Lower leg skin (tissue), 4 donors: ENCODE results near the gene BMX. TPM values are rescaled to one million over a fixed set of nuclear protein-coding genes. Genes with fewer than 3 reads are reported as not detected.
A peak's percentile ranks its signal among the peaks of the same experiment; 100 is the strongest.

Experiments used
- DNase-seq, 2 donors: peaks; one replicate each; pipeline ENCODE4 v3.0.0-alpha.2; 2019; ENCODE audit warnings: low spot score in 2 of 2
- H3K4me3 ChIP-seq: fragments of 200-600 bp; sonication (generic); 2 replicates; pipeline ENCODE4 v1.5.1; 2017; ENCODE audit warnings: mild to moderate bottlenecking, low read depth; ENCODE audit not compliant: poor library complexity, severe bottlenecking
- CTCF ChIP-seq, 3 donors: fragments of 450-650 bp; IDR thresholded peaks; one replicate each; pipeline ENCODE4 v1.5.1; 2016; ENCODE audit warnings: antibody characterized with exemption in 3 of 3, mild to moderate bottlenecking in 3 of 3, moderate library complexity in 2 of 3
- POLR2A ChIP-seq, 2 donors: fragments of 450-650 bp; IDR thresholded peaks; one replicate each; pipeline ENCODE4 v1.6.1; 2016 to 2017; ENCODE audit warnings: antibody characterized with exemption in 2 of 2, mild to moderate bottlenecking in 1 of 2, moderate library complexity in 1 of 2
- WGBS, 2 donors: methylation state at CpG; one replicate each; pipeline ENCODE4 v1.1.5; 2018; 5-methylcytosine and 5-hydroxymethylcytosine counted together
- intact Hi-C: fragments of 100-400 bp; cut with DNase I; formaldehyde crosslinking; loops from one replicate; pipeline ENCODE4 v1.15.0; 2023; ENCODE audit warnings: low total_unique reads
- total RNA-seq, 4 donors: library from RNA; depleted of rRNA; stranded (reverse); fragments of >200 nt; gene quantifications; one replicate each; pipeline ENCODE4 v1.1.0, GENCODE V29; 2016

Gene BMX
- total RNA-seq, 4 donors from 2014 or later = 0.38 to 2.8 (median 1.9) TPM

GRCh38 chrX:15560924-15561323 is 60.3 kb downstream of the BMX start:
- no peak overlapping the region for H3K4me3 ChIP-seq
- intact Hi-C loops = no loop called here
- WGBS, 2 donors = 74 to 89% methylated on average over 3 of the region's 3 CpGs
- TF ChIP-seq CTCF (IDR thresholded peaks at IDR 0.05) = no peak
- TF ChIP-seq POLR2A (IDR thresholded peaks at IDR 0.05) = no peak
- no peak for DNase-seq

DNA sequence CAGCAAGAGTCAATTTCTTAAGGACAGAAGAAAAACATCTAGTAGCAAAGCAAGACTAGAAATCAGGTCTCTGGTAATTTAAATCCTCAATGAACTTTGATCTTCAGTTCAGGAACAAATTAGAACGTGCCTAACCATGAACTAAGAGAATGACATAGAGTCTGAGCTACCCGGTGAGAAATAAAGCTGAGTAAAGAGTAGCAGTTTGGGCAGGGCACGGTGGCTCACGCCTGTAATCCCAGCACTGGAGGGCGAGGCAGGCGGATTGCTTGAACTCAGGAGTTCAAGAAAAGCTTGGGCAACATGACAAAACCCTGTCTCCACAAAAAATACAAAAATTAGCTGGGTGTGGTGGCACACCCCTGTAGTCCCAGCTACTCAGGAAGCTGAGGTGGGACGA is 62.4 kb downstream of the BMX start:
- no peak for TF ChIP-seq POLR2A (IDR thresholded peaks at IDR 0.05)
- no peak for TF ChIP-seq CTCF (IDR thresholded peaks at IDR 0.05)
- H3K4me3 ChIP-seq = no peak overlapping the region
- no peak for DNase-seq
- 51 to 63% methylated on average over 7 of the region's 7 CpGs for WGBS, 2 donors
- intact Hi-C loops = no loop called here

DNA sequence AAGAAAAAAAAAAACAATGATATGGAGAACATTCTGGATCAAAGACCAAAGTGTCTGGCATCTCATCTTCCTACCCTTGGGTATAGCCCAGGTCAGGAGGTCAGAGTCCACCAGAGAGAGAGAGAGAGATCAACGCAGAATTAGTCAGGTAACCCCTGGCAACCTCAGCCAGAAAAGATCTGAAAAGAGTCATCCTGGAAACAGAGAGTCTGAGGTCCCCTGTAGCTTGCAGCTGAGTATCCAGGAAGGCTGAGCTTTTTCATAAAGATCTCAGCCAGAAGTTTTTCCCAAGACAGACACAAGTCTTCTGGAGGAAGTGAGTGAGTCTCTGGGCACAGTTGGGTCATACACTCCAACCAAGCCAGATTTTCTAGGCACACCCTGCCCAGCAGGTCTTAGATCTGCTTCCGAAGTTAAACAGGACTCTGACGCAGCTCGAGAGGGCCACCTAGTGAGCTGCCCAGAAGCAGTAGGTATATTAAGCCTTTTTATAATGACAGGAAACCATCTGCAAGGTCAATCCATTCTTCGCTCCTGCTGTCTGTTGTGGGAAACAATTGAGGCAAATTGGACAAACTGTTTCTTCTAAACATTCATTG is 64.5 kb downstream of the BMX start:
- TF ChIP-seq POLR2A (IDR thresholded peaks at IDR 0.05) (no peak), CTCF (IDR thresholded peaks at IDR 0.05) (no peak)
- WGBS, 2 donors = 16 to 19% methylated on average over 5 of the region's 5 CpGs
- H3K4me3 ChIP-seq = no peak overlapping the region
- peak; percentile 50 to 88 for DNase-seq
- intact Hi-C loops = no loop called here

DNA sequence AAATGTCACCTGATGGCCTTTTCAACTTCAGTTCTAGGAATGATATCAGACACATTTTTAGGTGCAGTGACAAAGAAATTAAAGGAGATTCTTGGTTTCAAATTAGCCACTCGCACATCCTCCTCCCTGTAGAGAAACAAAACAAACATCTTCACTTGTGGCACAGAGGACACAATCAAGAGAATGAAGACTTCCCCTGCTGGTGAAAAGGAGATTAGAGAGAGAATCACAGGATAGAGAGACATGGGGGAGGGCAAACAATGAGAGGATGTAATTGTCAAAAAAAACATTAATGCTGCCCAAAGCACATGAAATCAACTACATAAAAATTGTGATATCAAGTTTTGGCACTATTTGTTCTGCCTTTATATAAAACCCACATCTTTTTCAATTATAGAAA is 65.6 kb downstream of the BMX start:
- no peak overlapping the region for H3K4me3 ChIP-seq
- TF ChIP-seq POLR2A (IDR thresholded peaks at IDR 0.05) = no peak
- no peak for TF ChIP-seq CTCF (IDR thresholded peaks at IDR 0.05)
- intact Hi-C loops = no loop called here
- WGBS, 2 donors = 50 to 67% methylated on average over 1 of the region's 1 CpG
- DNase-seq = no peak

DNA sequence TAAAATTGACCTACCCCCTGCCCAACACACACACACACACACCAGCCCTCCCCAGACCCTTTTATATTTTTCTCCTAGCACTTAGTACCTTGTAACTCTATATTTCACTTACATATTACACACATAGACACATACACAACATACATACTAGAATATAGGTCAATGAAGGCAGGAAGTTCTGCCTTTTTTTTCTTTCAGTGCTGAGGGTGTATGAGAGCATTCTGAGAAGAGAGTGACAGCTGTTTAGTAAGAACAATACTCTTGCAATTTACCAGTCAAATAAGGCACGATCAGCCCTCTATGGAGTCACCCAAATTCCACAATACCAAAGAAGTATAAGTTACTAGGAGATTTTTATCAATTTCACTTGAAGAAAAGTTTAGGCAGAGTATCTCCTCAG is 66.7 kb downstream of the BMX start:
- 75 to 78% methylated on average over 1 of the region's 1 CpG for WGBS, 2 donors
- H3K4me3 ChIP-seq = no peak overlapping the region
- no peak for DNase-seq
- intact Hi-C loops = no loop called here
- TF ChIP-seq POLR2A (IDR thresholded peaks at IDR 0.05) = no peak
- TF ChIP-seq CTCF (IDR thresholded peaks at IDR 0.05) = no peak
